IMR-90 (cell line): ENCODE results near the gene EEF2K. TPM values are rescaled to one million over a fixed set of nuclear protein-coding genes. Genes with fewer than 3 reads are reported as not detected.

ENCODE experiments used
- ATAC-seq: fragments of 200-7000 bp; cut with Tn5 transposase; 2 replicates; pipeline ENCODE4 v1.9.1; 2020; ENCODE audit warnings: low read depth, mild to moderate bottlenecking, moderate library complexity
- BruUV-seq: library from RNA; stranded (reverse); fragments of 400-500 nt; replicated peaks from 2 replicates; lab custom pipeline; 2021; lab: Mats Ljungman, UMichigan
- CTCF ChIA-PET: fragments of 300-600 bp; formaldehyde crosslinking; extraction: SDS; loops from one replicate; lab custom pipeline; 2021; ENCODE audit warnings: antibody characterized with exemption; lab: Yijun Ruan, JAX
- POLR2A ChIA-PET: fragments of 300-600 bp; sonication (Branson Sonifier 250); formaldehyde crosslinking; loops from one replicate; lab custom pipeline; 2022; ENCODE audit warnings: antibody characterized with exemption; ENCODE audit not compliant: unreplicated experiment; lab: Charles Lee
- DNase-seq: peaks from one replicate; pipeline ENCODE4 v3.0.0; 2013
- H2AFZ ChIP-seq: replicated peaks from 2 replicates; pipeline ENCODE3; 2013; ENCODE audit warnings: low read length, mild to moderate bottlenecking; ENCODE audit not compliant: poor library complexity
- H2AK5ac ChIP-seq: 2 replicates; pipeline ENCODE4 v1.6.1; 2013; ENCODE audit warnings: low read depth, low read length, inconsistent platforms
- H2AK9ac ChIP-seq: replicated peaks from 2 replicates; pipeline ENCODE3; 2013; ENCODE audit warnings: mild to moderate bottlenecking, low read depth, low read length, moderate library complexity; ENCODE audit not compliant: poor library complexity
- H2BK120ac ChIP-seq: 2 replicates; pipeline ENCODE4 v1.6.1; 2013; ENCODE audit warnings: low read depth, low read length, inconsistent platforms
- H2BK15ac ChIP-seq: 3 replicates; pipeline ENCODE4 v1.6.1; 2013; ENCODE audit warnings: low read depth, low read length, inconsistent platforms
- H2BK20ac ChIP-seq: 2 replicates; pipeline ENCODE4 v1.6.1; 2013; ENCODE audit warnings: low read depth, mild to moderate bottlenecking, inconsistent platforms, low read length, moderate library complexity
- H2BK5ac ChIP-seq: 2 replicates; pipeline ENCODE4 v1.6.1; 2013; ENCODE audit warnings: mild to moderate bottlenecking, low read depth, low read length, inconsistent platforms; ENCODE audit not compliant: poor library complexity, severe bottlenecking
- H3K14ac ChIP-seq: replicated peaks from 2 replicates; pipeline ENCODE4 v1.6.1; 2013; ENCODE audit warnings: low read depth, low read length, inconsistent platforms
- H3K18ac ChIP-seq: 2 replicates; pipeline ENCODE4 v1.6.1; 2013; ENCODE audit warnings: low read depth, low read length, control low read depth
- H3K23ac ChIP-seq: 2 replicates; pipeline ENCODE4 v1.6.1; 2013; ENCODE audit warnings: low read depth, low read length, inconsistent platforms
- H3K27ac ChIP-seq: 2 replicates; pipeline ENCODE4 v1.5.1; 2013; ENCODE audit warnings: mild to moderate bottlenecking, control low read depth, low read length; ENCODE audit not compliant: insufficient read depth
- H3K27me3 ChIP-seq: 2 replicates; pipeline ENCODE4 v1.6.1; 2013; ENCODE audit warnings: low read length; ENCODE audit not compliant: control insufficient read depth, insufficient read depth
- H3K36me3 ChIP-seq: 2 replicates; pipeline ENCODE4 v1.6.1; 2013; ENCODE audit warnings: low read length, mixed read lengths; ENCODE audit not compliant: control insufficient read depth, insufficient read depth
- H3K4ac ChIP-seq: 2 replicates; pipeline ENCODE4 v1.6.1; 2013; ENCODE audit warnings: low read depth, low read length, inconsistent platforms
- H3K4me1 ChIP-seq: 2 replicates; pipeline ENCODE4 v1.6.1; 2013; ENCODE audit warnings: low read length, mixed read lengths; ENCODE audit not compliant: control insufficient read depth, insufficient read depth
- H3K4me2 ChIP-seq: 2 replicates; pipeline ENCODE4 v1.6.1; 2013; ENCODE audit warnings: low read depth, mild to moderate bottlenecking, control low read depth, low read length, moderate library complexity
- H3K4me3 ChIP-seq: 2 replicates; pipeline ENCODE4 v1.5.1; 2013; ENCODE audit warnings: low read depth, mild to moderate bottlenecking, control low read depth, low read length, moderate library complexity; ENCODE audit not compliant: insufficient read depth
- H3K56ac ChIP-seq: 2 replicates; pipeline ENCODE4 v1.6.1; 2013; ENCODE audit warnings: low read length, inconsistent platforms; ENCODE audit not compliant: insufficient read depth; ENCODE audit errors: extremely low read depth
- H3K79me1 ChIP-seq, 2 experiments: 2 replicates each; pipeline ENCODE4 v1.6.1; 2013; ENCODE audit warnings: low read length in 2 of 2, inconsistent platforms in 1 of 2, low read depth in 1 of 2
- H3K9ac ChIP-seq: 2 replicates; pipeline ENCODE4 v1.6.1; 2013; ENCODE audit warnings: low read depth, low read length, control low read depth
- H3K9me1 ChIP-seq: 2 replicates; pipeline ENCODE4 v1.6.1; 2013; ENCODE audit warnings: low read length, inconsistent platforms; ENCODE audit not compliant: insufficient read depth
- H3K9me3 ChIP-seq: 2 replicates; pipeline ENCODE4 v1.6.1; 2013; ENCODE audit warnings: low read length; ENCODE audit not compliant: control insufficient read depth, insufficient read depth
- H4K20me1 ChIP-seq: 2 replicates; pipeline ENCODE4 v1.6.1; 2013; ENCODE audit warnings: low read length, inconsistent platforms; ENCODE audit not compliant: insufficient read depth
- H4K5ac ChIP-seq: 2 replicates; pipeline ENCODE4 v1.6.1; 2013; ENCODE audit warnings: mild to moderate bottlenecking, low read depth, low read length, control low read depth
- H4K8ac ChIP-seq, 2 experiments: 2 replicates each; pipeline ENCODE4 v1.6.1; 2013; ENCODE audit warnings: low read depth in 2 of 2, low read length in 2 of 2, control low read depth in 1 of 2, inconsistent platforms in 1 of 2
- H4K91ac ChIP-seq: 2 replicates; pipeline ENCODE4 v1.6.1; 2013; ENCODE audit warnings: low read depth, low read length, inconsistent platforms; ENCODE audit not compliant: insufficient read depth
- BHLHE40 ChIP-seq: fragments of 150-350 bp; IDR thresholded peaks from 2 replicates; pipeline ENCODE4 v1.6.1; 2016; ENCODE audit warnings: mild to moderate bottlenecking, low read depth, low read length
- CEBPB ChIP-seq: IDR thresholded peaks from 2 replicates; pipeline ENCODE4 v1.6.1; 2012; ENCODE audit warnings: low read depth, low read length, improper control_type of control experiment
- CHD1 ChIP-seq: IDR thresholded peaks from 2 replicates; pipeline ENCODE4 v1.6.1; 2012; ENCODE audit warnings: low read depth, low read length, improper control_type of control experiment
- ELK1 ChIP-seq: fragments of 150-350 bp; IDR thresholded peaks from 2 replicates; pipeline ENCODE4 v1.6.1; 2016; ENCODE audit warnings: low read depth, mild to moderate bottlenecking, low read length, moderate library complexity, borderline replicate concordance
- MAFK ChIP-seq: IDR thresholded peaks from 2 replicates; pipeline ENCODE4 v1.6.1; 2012; ENCODE audit warnings: low read depth, low read length, improper control_type of control experiment
- NFE2L2 ChIP-seq: fragments of 150-350 bp; IDR thresholded peaks from 2 replicates; pipeline ENCODE4 v1.6.1; 2016; ENCODE audit warnings: low read depth, mild to moderate bottlenecking, low read length
- POLR2A ChIP-seq: IDR thresholded peaks from 2 replicates; pipeline ENCODE4 v1.6.1; 2012; ENCODE audit warnings: mild to moderate bottlenecking, low read depth, low read length
- USF2 ChIP-seq: fragments of 150-350 bp; IDR thresholded peaks from 2 replicates; pipeline ENCODE4 v1.6.1; 2017; ENCODE audit warnings: mild to moderate bottlenecking, antibody characterized with exemption, low read length, low read depth
- WGBS, 2 experiments: methylation state at CpG; one replicate each; pipeline versions ENCODE4 v1.1.5 to v1.1.7; 2013; ENCODE audit warnings: missing lambda C conversion rate in 2 of 2; ENCODE audit not compliant: insufficient read length in 1 of 2; ENCODE audit errors: extremely low coverage in 2 of 2; 5-methylcytosine and 5-hydroxymethylcytosine counted together
- dilution Hi-C: fragments of 300-500 bp; cut with HindIII; formaldehyde crosslinking; loops from one replicate; pipeline ENCODE4 v1.14.3; 2018; ENCODE audit warnings: low sequenced_read_pairs; ENCODE audit not compliant: unreplicated experiment
- in situ Hi-C: fragments of 300-500 bp; cut with MboI; formaldehyde crosslinking; loops from 3 replicates; pipeline ENCODE4 v1.14.3; 2019; ENCODE audit warnings: low sequenced_read_pairs, inconsistent platforms, mixed read lengths
- intact Hi-C: fragments of 100-400 bp; cut with micrococcal nuclease; formaldehyde crosslinking; loops from 2 replicates; pipeline ENCODE4 v1.10.0; 2022
- polyA plus RNA-seq, 3 experiments: library from polyadenylated mRNA; depleted of rRNA; stranded (reverse); fragments of >200 nt; gene quantifications; 2 replicates each; pipeline ENCODE4 v1.2.3, GENCODE V29; 2012; ENCODE audit warnings: low replicate concordance in 1 of 3
- total RNA-seq: library from RNA; depleted of rRNA; stranded (reverse); fragments of >200 nt; gene quantifications from 2 replicates; pipeline ENCODE4 v1.2.3, GENCODE V29; 2012

Gene EEF2K
- total and polyA plus RNA-seq, 2 of the 4 experiments (the other 2 are of a cell fraction): 9.7 to 16.5 TPM

GRCh38 chr16:22297871-22298733, 92.0 kb downstream of the EEF2K start (continued):
- TF ChIP-seq ELK1: no peak

GRCh38 chr16:22299036-22299435, 93.0 kb downstream of the EEF2K start:
- dilution Hi-C loops (no loop called here), in situ Hi-C loops (loop anchor here (5.0 to 10.0 kb wide), 2 partner anchors 97 to 294 kb away; partner anchors contain the start of genes MOSMO and PDZD9), intact Hi-C loops (loop anchor here (5.0 to 10.0 kb wide), 2 partner anchors 214 to 297 kb away; partner anchors contain the start of gene PDZD9)
- no peak overlapping the region for H2BK120ac ChIP-seq
- ChIA-PET POLR2A (no interaction called here), CTCF (interaction anchor here (0.6 to 1.2 kb wide), 2 partner anchors 11 to 93 kb away, joined by 3 read pairs; partner anchors contain the start of gene EEF2K)
- no peak overlapping the region for H4K91ac ChIP-seq
- H2BK20ac ChIP-seq: no peak overlapping the region
- H3K56ac ChIP-seq: no peak overlapping the region
- H3K14ac ChIP-seq: no peak overlapping the region
- H3K23ac ChIP-seq: no peak overlapping the region
- H2AFZ ChIP-seq: no peak overlapping the region
- H3K4me2 ChIP-seq: no peak overlapping the region
- H3K4ac ChIP-seq: no peak overlapping the region
- H2BK15ac ChIP-seq: no peak overlapping the region
- H3K4me3 ChIP-seq: no peak overlapping the region
- ATAC-seq (no peak), DNase-seq (no peak)
- no peaks in the 10 kb centered on the region for H3K9me3 ChIP-seq
- no peak overlapping the region for H4K5ac ChIP-seq
- no peak overlapping the region for H2AK9ac ChIP-seq
- peaks cover 8% of the 10 kb centered on the region; the same call in 1 of the 2 replicates for H3K36me3 ChIP-seq
- no peaks in the 10 kb centered on the region for H3K27me3 ChIP-seq
- no peak overlapping the region for H2AK5ac ChIP-seq
- TF ChIP-seq MAFK (no peak), NFE2L2 (no peak), USF2 (no peak), POLR2A (no peak), CEBPB (no peak), BHLHE40 (no peak), CHD1 (no peak)
- peaks cover 47% of the 10 kb centered on the region for H4K20me1 ChIP-seq
- no peak overlapping the region for H3K18ac ChIP-seq
- H3K79me1 ChIP-seq: peaks cover 3 to 55% of the 10 kb centered on the region in 2 experiments; a peak in 3 of 4 replicates
- WGBS, 2 experiments: 100% methylated on average over 1 of the region's 1 CpG; no CpG with 5 or more reads in 1 of the 2 experiments
- peaks cover 2% of the 10 kb centered on the region; the same call in 1 of the 2 replicates for H3K9me1 ChIP-seq
- BruUV-seq: no TSS peak
- no peak overlapping the region for H4K8ac ChIP-seq
- H3K4me1 ChIP-seq: peaks cover 2% of the 10 kb centered on the region; the same call in 1 of the 2 replicates
- H3K27ac ChIP-seq: no peak overlapping the region
- H2BK5ac ChIP-seq: no peak overlapping the region
- H3K9ac ChIP-seq: no peak overlapping the region
